NCI-H2029 treated with DMSO at 0.1 percent for 48 hours (cell line): ENCODE measurements around the gene CEMIP.

Source experiments
- DNase-seq: peaks from one replicate; lab custom pipeline; 2025; lab: John Stamatoyannopoulos, UW

Gene CEMIP

DNA sequence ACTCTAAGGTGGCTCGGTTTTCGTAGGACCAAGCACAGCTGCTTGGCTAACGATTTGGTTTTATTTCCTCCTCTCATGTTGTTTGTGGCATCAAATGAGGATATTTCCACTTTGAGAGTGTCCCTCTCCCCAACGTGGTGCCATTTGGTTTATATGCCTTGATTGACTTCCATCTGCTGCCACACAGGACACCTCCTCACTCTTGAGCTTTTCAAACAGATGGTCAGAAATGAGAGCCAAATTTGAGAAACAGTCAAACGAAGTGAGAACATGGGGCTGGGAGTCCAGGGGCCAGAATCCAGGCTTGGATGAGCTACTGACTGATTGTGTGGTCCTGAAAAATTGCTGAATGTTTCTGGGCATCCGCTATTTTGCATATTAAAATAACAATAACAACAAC, 43.5 kb downstream of the CEMIP start:
- DNase-seq: no peak

DNA sequence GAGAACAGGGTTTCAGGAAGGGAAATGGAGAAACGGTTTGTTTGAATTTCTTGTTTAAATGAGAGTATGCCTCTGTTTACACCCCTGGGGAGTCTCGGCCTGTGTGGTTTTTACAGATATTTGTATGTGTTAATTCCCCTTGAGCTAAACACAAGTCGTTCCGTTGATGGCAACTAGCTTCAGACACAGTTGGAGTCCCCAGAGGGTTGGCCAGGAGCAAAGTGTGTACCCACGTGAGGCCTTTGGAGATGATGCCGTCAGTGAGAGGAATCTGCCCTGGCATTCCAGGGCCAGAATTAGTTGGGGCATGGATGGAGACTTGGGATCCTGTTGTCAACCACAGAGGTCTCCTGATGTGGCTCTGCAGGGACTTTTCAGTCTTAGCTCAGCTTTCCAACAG, 44.0 kb downstream of the CEMIP start:
- no peak for DNase-seq

DNA sequence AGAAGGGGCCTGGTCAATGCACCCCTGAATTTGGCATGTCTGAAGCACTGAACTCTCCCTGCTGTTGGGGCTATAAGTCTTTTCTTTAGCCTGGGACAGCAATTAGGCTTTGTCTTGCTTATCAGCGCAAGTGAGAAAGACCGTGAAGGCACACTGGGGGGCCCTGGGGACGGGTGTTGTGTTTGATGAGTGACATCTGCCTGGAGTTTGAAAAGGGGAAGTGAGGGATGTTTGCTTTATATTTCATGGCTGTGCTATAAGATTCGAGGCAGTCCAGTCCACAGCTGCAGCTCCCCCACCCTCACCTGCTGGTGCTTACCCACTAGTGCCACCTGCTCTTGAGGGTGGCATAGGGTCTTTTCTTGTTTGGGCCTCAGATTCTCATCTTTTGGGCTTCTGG, 44.8 kb downstream of the CEMIP start:
- DNase-seq: no peak

DNA sequence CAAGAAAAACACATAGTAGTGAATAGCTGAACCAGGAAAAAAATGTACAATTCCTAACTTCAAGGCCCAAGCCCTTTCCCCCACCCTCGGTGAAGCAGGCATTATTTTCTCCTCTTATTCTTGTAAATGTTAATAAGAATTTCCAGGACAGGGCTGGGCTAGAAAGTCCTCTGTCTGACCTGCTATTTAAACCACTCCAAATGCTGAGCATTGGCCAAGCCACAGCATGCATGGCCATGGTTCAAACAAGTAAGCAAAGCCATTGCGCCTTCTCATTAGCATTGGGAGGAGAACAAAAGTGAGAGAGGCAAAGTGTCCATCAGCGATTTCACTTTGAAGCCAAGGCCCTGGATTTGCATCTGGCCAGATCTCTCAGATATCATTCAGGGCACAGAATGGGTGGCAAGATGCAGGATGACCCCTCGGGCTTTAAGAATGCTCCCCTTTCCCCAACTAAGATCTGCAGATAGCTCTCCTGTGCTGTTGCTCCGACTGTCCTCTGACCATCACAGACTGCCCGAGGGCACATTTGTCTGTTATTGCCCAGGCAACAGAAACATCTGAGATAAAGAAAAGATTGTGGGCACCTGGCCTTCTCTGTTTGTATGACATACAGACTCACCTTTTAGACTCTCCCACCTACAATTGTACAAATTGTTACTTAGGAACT, 46.3 kb downstream of the CEMIP start:
- no peak for DNase-seq

DNA sequence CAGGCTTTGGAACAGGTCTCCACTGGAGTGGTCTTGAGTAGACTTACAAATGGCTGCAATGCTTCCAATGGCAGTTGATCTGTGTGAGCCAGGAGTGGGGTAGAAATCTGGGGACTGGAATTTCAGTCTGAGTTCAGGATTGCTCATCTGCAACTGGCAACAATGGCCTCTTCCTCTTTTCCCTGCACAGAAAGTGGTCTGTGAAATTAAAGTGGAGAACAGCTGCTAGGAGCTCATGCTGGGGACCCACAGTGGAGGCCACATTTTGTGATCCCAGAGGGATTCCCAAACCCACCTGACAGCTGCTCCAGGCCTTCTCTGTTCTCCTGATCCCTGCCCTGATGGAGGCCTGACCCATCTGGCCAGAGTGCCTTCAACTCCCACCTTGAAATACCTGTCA, 49.6 kb downstream of the CEMIP start:
- DNase-seq: no peak

DNA sequence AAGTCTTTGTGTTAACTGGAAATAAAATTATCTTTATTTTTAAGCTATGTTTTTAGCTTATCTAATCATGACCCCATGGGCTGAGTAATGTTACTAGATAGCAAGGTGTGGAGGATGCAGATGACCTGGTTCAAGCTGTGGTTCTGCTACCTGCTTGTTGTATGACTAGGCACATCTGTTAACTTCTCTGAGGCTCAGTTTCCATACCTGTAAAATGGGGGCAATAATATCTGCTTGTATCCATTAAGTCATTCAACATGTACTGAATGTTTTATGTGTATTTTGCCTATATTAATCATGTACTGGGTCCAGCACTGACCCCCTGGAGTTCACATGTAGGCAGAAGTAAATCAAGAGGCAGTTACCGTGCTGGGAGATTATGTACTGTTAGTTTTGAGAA, 51.5 kb downstream of the CEMIP start:
- no peak for DNase-seq

DNA sequence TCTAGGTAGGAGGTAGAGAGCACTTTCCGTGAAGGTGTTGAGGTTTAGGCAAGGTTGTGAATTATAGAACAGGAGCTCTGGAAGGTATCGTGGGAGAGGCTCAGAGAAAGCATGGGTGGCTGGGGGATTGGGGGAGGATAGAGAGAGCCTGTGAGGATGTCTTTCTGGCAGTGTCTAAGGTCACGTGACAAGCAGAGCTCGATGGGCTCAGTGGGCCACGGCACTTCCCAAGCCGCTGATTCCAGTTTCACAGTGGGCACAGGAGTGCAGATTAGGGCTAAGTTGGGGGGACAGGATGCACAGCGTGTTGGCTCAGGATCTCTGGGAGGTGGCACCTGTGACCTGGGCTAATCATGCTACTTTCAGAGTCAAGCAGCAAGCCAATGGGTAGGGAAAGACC, 52.0 kb downstream of the CEMIP start:
- no peak for DNase-seq

DNA sequence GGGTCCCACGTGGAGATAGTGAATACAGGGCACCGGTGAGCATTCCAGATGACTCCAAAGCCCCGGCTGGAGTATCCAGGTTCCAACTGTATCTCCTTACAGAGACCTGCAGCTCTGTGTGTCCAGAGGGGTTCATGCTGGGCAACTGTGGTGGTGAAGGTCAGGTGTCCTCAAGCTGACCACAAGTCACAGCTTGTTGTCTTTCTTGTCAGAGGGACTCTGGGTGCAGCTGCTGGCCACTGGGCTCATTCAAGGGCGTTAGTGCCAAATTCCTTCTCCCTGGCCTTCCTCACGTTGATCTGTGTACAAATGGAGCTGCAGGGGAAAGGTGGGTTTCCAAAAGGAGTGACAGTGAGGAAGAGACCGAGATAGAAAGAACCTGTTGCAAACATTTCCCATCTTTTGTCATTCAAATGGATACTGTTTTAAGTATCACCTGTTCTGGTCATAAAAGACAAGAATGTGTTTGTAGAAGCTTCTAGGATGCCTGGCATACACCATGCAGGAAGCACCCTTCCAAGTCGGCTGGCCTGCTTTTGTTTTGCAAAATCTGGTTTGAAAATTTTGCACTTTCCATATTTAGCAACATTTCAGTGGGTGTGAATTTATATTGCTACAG, 52.5 kb downstream of the CEMIP start:
- DNase-seq: no peak

DNA sequence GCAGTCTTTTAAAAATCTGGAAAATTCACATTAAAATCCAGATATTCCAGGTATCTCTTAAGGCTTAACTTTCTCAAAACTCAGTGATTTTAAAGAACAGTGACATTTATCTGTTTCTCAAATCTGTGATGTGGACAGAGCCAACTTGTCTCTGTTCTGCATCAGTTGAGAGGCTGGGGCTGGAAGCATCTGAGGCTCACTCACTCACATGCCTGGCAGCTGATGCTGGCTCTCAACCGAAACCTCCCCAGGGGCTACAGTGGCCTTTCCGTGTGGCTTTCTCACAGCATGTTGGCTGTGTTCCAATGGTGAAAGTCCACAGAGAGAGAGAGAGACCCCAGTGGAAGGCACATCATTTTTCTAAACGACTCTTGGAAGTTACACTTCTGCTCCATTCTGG, 53.5 kb downstream of the CEMIP start:
- no peak for DNase-seq

DNA sequence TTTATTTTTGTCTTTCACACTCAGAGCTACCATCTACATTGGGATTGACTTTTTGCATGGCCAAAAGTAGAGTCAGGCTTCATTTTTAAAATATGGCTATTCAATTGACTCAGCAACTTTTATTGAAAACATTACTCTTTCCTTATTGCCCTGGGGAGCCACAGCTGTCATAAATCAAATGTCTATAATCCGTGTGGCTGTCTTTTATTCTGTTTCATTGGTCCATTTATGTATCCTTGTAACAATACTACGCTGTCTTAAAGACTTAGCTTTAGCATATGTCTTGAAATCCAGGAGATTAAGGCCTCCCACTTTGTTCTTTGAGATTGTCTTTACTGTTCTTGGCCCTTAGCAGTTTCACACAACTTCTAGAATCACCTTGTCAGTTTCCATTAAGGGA, 55.2 kb downstream of the CEMIP start:
- DNase-seq: no peak

DNA sequence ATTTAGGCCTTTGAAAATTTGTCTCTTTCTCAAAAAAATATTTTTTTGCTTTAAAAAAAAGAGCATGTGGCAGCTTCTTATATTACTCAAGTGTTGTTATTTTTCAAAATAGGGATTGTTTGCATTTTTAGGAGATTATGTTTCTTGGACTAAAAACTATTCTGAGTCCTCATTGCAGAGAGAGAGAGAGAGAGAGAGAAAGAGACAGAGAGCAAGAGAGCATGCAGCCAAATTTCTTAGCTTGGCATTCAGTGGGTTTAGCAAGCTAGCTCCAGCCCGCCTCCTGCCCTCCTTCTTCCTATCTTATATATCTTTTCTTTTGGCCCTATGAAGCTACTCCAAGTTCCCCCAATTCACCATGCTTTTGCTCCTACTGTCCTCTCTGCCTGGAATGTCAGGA, 55.7 kb downstream of the CEMIP start:
- no peak for DNase-seq

DNA sequence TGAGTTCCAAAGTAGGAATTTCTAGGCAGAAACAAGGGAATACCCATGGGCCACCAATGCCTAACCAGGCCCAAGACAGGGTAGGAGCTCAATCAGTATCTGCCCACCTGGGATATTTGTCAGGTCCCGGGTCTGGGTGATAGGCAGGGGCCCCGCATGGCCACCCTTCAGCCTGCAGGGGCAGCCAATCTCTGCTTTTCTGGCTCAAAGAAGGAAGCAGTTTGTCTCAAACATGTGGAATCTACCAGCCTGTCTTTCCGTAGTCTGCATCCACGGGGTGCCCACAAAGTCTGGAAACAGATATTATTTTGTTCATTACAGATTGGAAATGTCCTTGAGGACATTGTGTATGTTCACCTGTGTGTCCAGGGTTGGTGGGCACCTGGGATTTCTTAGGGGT, 56.2 kb downstream of the CEMIP start:
- DNase-seq: no peak

DNA sequence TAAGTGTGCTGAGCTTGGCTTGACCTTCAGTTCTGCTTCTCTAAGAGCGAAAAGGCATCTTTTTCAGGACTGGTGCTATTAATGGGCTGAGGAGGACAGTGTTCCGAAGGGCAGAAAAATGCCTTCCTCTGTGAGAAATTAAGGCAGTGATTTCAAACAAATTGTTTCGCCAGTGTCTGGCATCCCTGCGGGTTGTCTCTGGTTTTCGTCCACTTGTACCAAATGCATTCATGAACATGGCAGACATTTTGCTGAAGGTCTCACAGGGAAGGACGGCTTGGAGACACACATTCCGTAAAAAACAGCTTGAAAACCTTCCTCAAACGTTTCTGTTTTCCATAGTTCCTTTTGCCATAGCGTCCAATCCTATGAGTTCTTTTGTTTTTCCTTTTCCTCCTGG, 57.1 kb downstream of the CEMIP start:
- no peak for DNase-seq

DNA sequence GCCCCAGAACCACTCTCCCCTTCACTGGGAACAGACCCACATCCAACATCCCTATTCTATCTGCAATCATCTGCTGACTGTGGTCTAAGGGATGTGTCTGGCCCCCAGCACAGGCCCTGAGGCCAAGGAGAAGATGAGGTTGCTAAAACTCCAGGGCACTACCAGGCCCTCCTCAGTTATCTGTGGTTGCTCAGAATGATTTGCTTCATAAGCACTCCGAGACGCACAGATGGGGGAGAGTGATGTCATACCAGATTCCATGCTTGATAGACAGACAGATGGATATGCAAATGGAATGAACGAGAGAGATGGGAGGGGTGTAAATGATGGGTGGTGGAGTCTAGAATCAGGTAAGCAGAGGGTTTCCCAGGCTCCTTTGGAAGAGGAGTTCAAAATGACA, 57.8 kb downstream of the CEMIP start:
- DNase-seq: no peak

DNA sequence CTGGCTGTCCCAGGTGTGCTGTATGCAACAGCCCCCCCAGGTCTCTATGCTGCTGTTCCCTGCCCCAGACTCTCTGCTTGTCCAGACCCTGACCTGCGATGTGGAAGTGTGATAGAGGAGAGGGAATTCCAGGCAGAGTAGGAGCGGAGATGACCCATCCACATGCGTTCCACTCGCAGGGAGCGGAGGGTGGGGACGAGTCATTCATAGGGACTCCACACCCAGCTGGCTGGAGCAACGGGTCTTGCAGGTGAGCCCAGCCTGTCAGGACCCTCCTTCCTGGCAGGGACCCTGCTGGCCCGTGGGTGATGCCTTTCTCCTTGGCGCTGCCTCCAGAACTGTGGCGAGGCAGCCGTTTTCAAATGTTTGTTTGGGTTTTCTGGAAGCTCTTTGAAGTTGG, 58.8 kb downstream of the CEMIP start:
- no peak for DNase-seq

DNA sequence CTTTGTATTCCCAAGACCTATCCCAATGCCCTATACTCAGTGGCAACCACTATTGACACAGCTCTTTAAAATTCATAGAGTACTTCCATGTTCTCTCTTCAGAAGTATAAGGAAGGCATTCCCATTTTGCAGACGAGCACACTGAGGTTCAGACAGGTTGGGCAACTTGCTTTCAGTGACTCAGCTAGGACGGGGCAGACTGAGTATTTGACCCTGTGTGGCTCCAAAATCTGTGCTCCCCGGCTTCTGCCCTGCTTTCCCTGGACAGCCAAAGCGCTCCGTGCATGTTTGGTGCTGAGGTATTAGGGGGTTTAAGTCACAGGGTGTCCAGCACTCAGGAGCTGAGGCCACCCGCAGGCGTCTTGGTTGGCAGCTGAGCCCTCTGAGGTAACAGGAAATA, 59.5 kb downstream of the CEMIP start:
- DNase-seq: no peak

DNA sequence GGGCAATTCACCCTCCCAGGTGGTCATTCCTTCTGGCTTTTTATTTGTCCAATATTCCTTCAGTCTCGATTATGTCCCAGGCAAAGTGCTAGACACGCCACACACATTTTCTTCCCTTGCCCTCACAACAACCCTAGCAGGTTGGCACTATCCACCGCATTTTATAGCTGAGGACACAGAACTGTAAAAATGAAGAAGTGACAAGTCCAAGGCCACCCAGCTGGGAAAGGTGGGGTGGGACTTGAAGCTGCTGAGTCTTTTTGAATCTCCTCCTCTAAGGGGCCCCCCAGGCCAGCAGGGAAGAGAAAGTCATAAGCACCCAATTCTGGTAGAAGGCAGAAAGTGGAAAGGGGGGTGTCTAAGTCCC, 60.6 kb downstream of the CEMIP start:
- no peak for DNase-seq

DNA sequence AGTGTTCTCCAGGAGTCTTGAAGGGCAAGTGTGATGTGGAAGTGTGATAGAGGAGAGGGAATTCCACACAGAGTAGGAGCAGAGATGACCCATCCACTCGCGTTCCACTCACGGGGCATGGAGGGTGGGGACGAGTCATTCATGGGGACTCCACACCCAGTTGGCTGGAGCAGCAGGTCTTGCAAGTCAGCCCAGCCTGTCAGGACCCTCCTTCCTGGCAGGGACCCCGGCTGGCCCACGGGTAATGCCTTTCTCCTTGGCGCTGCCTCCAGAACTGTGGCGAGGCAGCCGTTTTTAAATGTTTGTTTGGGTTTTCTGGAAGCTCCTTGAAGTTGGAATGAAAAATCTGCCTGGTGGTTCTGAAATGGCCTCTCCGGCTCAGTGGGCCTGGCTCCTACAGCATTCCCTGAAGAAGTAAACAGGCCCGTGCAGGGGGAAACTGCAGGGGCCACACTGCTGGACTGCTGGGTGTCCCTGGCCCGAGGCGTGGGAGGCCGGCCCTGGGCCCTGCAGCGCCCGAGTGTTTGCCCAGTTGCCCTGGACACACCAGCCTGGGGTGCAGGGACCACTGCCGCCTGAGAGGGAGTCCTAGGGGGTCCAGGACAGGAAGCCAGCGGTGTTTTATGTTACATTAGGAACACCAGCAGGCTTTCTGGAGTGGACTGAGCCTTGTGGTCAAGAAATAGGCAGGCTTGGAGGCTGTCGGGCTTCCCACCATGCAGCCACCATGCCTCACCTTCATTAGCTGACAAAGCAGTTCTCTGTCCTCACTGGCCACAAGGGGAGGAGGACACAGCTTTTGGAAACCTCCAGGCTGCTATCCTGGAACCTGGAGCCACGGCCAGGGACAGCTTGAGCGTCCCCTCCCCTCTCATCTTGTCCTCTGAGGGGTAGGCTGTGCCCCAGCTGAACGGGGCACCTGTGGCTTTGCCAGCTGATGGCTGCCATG, 61.3 kb downstream of the CEMIP start:
- no peak for DNase-seq

DNA sequence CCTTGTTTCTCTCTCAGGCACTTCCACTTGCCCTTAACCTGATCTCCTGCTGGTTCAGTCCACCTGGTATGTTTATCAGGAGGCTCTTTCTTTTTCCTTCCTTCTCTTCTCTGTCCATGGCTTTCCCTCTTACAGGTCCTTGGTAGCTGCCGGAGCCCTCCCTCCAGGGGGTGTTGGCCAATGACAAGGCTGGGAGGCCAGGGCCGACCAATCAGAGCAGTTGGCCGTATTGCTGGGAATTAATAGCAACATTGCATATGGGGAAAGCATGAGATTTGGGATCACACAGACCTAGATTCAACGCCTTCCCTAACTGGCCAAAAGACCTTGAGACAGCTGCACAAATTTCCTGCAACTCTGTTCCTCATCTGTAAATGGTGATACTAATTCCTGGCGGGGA, 62.4 kb downstream of the CEMIP start:
- no peak for DNase-seq

DNA sequence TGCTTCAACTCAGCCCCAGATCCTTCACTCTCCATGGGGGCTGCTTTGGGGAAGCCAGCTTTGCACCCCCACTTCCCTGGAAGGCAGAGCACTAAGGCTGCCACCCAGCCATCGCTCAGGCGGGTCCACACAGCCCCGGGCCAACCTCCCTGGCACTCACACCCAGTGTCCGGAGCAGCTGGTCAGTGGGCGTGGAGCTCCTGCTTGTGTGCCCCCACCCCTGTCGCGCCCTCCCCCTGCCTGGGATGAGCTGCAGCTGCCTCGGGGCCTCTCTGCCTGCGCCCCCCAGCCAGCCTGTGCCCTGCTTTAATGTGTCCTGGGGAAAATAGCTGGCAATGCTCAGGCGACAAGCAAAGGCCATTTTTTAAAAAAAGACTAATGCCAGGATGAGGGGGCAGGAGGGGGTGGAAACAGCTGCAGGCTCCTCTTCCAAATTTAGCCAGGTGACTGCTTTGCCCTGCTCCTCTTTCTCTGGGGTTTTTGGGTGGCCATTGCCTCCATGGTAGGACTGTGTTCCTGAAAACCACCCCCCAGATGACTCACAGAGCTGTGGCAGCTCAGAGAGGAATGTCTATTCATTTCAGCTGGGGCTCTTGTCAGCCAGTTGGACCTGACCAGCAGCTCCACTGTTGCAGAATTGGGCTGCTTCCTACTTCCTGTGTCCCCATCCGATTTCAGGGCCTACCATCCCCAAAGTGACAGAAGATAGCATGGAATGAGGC, 65.0 kb downstream of the CEMIP start:
- DNase-seq: no peak

DNA sequence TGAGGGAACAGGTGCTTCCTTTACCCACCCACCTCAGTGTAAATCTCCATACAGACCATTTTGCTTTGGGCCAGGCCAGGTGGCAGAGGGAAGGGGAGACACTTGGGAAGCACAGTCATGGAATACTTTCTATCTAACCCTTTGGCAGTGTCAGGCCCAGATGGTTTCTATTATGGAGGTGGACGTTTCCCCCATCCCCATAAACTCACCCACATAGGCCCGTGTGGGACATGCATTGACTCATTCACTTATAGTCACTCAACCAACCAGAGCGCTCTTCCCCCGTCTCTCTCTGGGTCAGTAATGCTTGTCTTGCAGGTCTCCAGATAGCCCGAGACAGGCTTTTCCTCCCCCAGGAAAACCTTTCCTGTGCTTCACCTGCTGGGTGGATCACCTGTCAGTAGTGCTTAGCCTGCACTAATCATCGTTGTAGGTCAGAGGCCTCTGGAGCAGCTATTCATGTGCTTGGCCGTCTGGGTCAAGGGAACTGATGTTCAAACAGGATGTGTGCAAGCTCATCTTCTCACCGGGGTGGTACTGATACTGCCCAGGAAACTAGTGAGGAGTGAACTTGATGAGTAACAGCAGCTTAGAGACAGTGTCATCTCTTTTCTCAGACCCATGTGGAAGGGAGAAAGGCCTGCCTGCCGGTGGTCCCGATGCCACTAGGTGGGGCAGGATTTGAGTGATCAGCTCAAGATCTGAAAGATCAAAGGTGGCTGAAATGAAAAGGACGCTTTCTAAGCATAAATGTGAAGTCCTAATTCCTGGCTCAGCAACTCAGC, 67.1 kb downstream of the CEMIP start:
- DNase-seq: no peak

DNA sequence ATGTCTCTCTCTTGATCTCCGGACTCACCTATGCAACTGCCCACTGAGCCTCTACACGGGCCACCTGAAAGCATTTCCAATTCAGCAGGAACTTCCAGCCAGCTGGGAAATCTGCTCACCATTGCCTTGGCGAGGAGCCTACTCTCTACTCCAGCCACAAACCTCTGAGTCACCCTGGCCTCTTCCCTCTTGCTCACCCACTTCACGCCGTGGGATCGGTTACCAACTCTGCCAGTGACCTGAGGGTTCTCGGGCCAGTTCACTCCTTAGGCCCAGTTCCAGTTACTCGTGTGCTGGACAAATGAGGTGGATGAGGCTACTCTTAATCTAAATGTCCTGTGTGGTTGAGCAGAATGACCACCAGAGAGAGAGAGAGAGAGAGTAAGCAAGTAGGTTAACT, 70.1 kb downstream of the CEMIP start:
- no peak for DNase-seq
